IMR-90 (cell line): ENCODE data around the gene CEP78. TPM values are rescaled to one million over a fixed set of nuclear protein-coding genes. Genes with fewer than 3 reads are reported as not detected.

Source experiments
- ATAC-seq: fragments of 200-7000 bp; cut with Tn5 transposase; 2 replicates; pipeline ENCODE4 v1.9.1; 2020; ENCODE audit warnings: low read depth, mild to moderate bottlenecking, moderate library complexity
- BruUV-seq: library from RNA; stranded (reverse); fragments of 400-500 nt; replicated peaks from 2 replicates; lab custom pipeline; 2021; lab: Mats Ljungman, UMichigan
- CTCF ChIA-PET: fragments of 300-600 bp; formaldehyde crosslinking; extraction: SDS; loops from one replicate; lab custom pipeline; 2021; ENCODE audit warnings: antibody characterized with exemption; lab: Yijun Ruan, JAX
- POLR2A ChIA-PET: fragments of 300-600 bp; sonication (Branson Sonifier 250); formaldehyde crosslinking; loops from one replicate; lab custom pipeline; 2022; ENCODE audit warnings: antibody characterized with exemption; ENCODE audit not compliant: unreplicated experiment; lab: Charles Lee
- DNase-seq: peaks from one replicate; pipeline ENCODE4 v3.0.0; 2013
- H2AFZ ChIP-seq: replicated peaks from 2 replicates; pipeline ENCODE3; 2013; ENCODE audit warnings: low read length, mild to moderate bottlenecking; ENCODE audit not compliant: poor library complexity
- H2AK5ac ChIP-seq: 2 replicates; pipeline ENCODE4 v1.6.1; 2013; ENCODE audit warnings: low read depth, low read length, inconsistent platforms
- H2AK9ac ChIP-seq: replicated peaks from 2 replicates; pipeline ENCODE3; 2013; ENCODE audit warnings: mild to moderate bottlenecking, low read depth, low read length, moderate library complexity; ENCODE audit not compliant: poor library complexity
- H2BK120ac ChIP-seq: 2 replicates; pipeline ENCODE4 v1.6.1; 2013; ENCODE audit warnings: low read depth, low read length, inconsistent platforms
- H2BK15ac ChIP-seq: 3 replicates; pipeline ENCODE4 v1.6.1; 2013; ENCODE audit warnings: low read depth, low read length, inconsistent platforms
- H2BK20ac ChIP-seq: 2 replicates; pipeline ENCODE4 v1.6.1; 2013; ENCODE audit warnings: low read depth, mild to moderate bottlenecking, inconsistent platforms, low read length, moderate library complexity
- H2BK5ac ChIP-seq: 2 replicates; pipeline ENCODE4 v1.6.1; 2013; ENCODE audit warnings: mild to moderate bottlenecking, low read depth, low read length, inconsistent platforms; ENCODE audit not compliant: poor library complexity, severe bottlenecking
- H3K14ac ChIP-seq: replicated peaks from 2 replicates; pipeline ENCODE4 v1.6.1; 2013; ENCODE audit warnings: low read depth, low read length, inconsistent platforms
- H3K18ac ChIP-seq: 2 replicates; pipeline ENCODE4 v1.6.1; 2013; ENCODE audit warnings: low read depth, low read length, control low read depth
- H3K23ac ChIP-seq: 2 replicates; pipeline ENCODE4 v1.6.1; 2013; ENCODE audit warnings: low read depth, low read length, inconsistent platforms
- H3K27ac ChIP-seq: 2 replicates; pipeline ENCODE4 v1.5.1; 2013; ENCODE audit warnings: mild to moderate bottlenecking, control low read depth, low read length; ENCODE audit not compliant: insufficient read depth
- H3K27me3 ChIP-seq: 2 replicates; pipeline ENCODE4 v1.6.1; 2013; ENCODE audit warnings: low read length; ENCODE audit not compliant: control insufficient read depth, insufficient read depth
- H3K36me3 ChIP-seq: 2 replicates; pipeline ENCODE4 v1.6.1; 2013; ENCODE audit warnings: low read length, mixed read lengths; ENCODE audit not compliant: control insufficient read depth, insufficient read depth
- H3K4ac ChIP-seq: 2 replicates; pipeline ENCODE4 v1.6.1; 2013; ENCODE audit warnings: low read depth, low read length, inconsistent platforms
- H3K4me1 ChIP-seq: 2 replicates; pipeline ENCODE4 v1.6.1; 2013; ENCODE audit warnings: low read length, mixed read lengths; ENCODE audit not compliant: control insufficient read depth, insufficient read depth
- H3K4me2 ChIP-seq: 2 replicates; pipeline ENCODE4 v1.6.1; 2013; ENCODE audit warnings: low read depth, mild to moderate bottlenecking, control low read depth, low read length, moderate library complexity
- H3K4me3 ChIP-seq: 2 replicates; pipeline ENCODE4 v1.5.1; 2013; ENCODE audit warnings: low read depth, mild to moderate bottlenecking, control low read depth, low read length, moderate library complexity; ENCODE audit not compliant: insufficient read depth
- H3K56ac ChIP-seq: 2 replicates; pipeline ENCODE4 v1.6.1; 2013; ENCODE audit warnings: low read length, inconsistent platforms; ENCODE audit not compliant: insufficient read depth; ENCODE audit errors: extremely low read depth
- H3K79me1 ChIP-seq, 2 experiments: 2 replicates each; pipeline ENCODE4 v1.6.1; 2013; ENCODE audit warnings: low read length in 2 of 2, inconsistent platforms in 1 of 2, low read depth in 1 of 2
- H3K9ac ChIP-seq: 2 replicates; pipeline ENCODE4 v1.6.1; 2013; ENCODE audit warnings: low read depth, low read length, control low read depth
- H3K9me1 ChIP-seq: 2 replicates; pipeline ENCODE4 v1.6.1; 2013; ENCODE audit warnings: low read length, inconsistent platforms; ENCODE audit not compliant: insufficient read depth
- H3K9me3 ChIP-seq: 2 replicates; pipeline ENCODE4 v1.6.1; 2013; ENCODE audit warnings: low read length; ENCODE audit not compliant: control insufficient read depth, insufficient read depth
- H4K20me1 ChIP-seq: 2 replicates; pipeline ENCODE4 v1.6.1; 2013; ENCODE audit warnings: low read length, inconsistent platforms; ENCODE audit not compliant: insufficient read depth
- H4K5ac ChIP-seq: 2 replicates; pipeline ENCODE4 v1.6.1; 2013; ENCODE audit warnings: mild to moderate bottlenecking, low read depth, low read length, control low read depth
- H4K8ac ChIP-seq, 2 experiments: 2 replicates each; pipeline ENCODE4 v1.6.1; 2013; ENCODE audit warnings: low read depth in 2 of 2, low read length in 2 of 2, control low read depth in 1 of 2, inconsistent platforms in 1 of 2
- H4K91ac ChIP-seq: 2 replicates; pipeline ENCODE4 v1.6.1; 2013; ENCODE audit warnings: low read depth, low read length, inconsistent platforms; ENCODE audit not compliant: insufficient read depth
- BHLHE40 ChIP-seq: fragments of 150-350 bp; IDR thresholded peaks from 2 replicates; pipeline ENCODE4 v1.6.1; 2016; ENCODE audit warnings: mild to moderate bottlenecking, low read depth, low read length
- CEBPB ChIP-seq: IDR thresholded peaks from 2 replicates; pipeline ENCODE4 v1.6.1; 2012; ENCODE audit warnings: low read depth, low read length, improper control_type of control experiment
- CHD1 ChIP-seq: IDR thresholded peaks from 2 replicates; pipeline ENCODE4 v1.6.1; 2012; ENCODE audit warnings: low read depth, low read length, improper control_type of control experiment
- ELK1 ChIP-seq: fragments of 150-350 bp; IDR thresholded peaks from 2 replicates; pipeline ENCODE4 v1.6.1; 2016; ENCODE audit warnings: low read depth, mild to moderate bottlenecking, low read length, moderate library complexity, borderline replicate concordance
- FOS ChIP-seq: fragments of 150-350 bp; IDR thresholded peaks from 2 replicates; pipeline ENCODE4 v1.6.1; 2016; ENCODE audit warnings: low read depth, low read length
- MAFK ChIP-seq: IDR thresholded peaks from 2 replicates; pipeline ENCODE4 v1.6.1; 2012; ENCODE audit warnings: low read depth, low read length, improper control_type of control experiment
- MAZ ChIP-seq: IDR thresholded peaks from 2 replicates; pipeline ENCODE4 v1.6.1; 2012; ENCODE audit warnings: low read depth, mild to moderate bottlenecking, low read length, improper control_type of control experiment, moderate library complexity, borderline replicate concordance
- MXI1 ChIP-seq: IDR thresholded peaks from 2 replicates; pipeline ENCODE4 v1.6.1; 2012; ENCODE audit warnings: low read depth, mild to moderate bottlenecking, low read length, moderate library complexity, borderline replicate concordance
- NFE2L2 ChIP-seq: fragments of 150-350 bp; IDR thresholded peaks from 2 replicates; pipeline ENCODE4 v1.6.1; 2016; ENCODE audit warnings: low read depth, mild to moderate bottlenecking, low read length
- POLR2A ChIP-seq: IDR thresholded peaks from 2 replicates; pipeline ENCODE4 v1.6.1; 2012; ENCODE audit warnings: mild to moderate bottlenecking, low read depth, low read length
- RAD21 ChIP-seq: IDR thresholded peaks from 2 replicates; pipeline ENCODE4 v1.6.1; 2012; ENCODE audit warnings: low read length, improper control_type of control experiment
- RCOR1 ChIP-seq: IDR thresholded peaks from 2 replicates; pipeline ENCODE4 v1.6.1; 2012; ENCODE audit warnings: mild to moderate bottlenecking, low read length, improper control_type of control experiment; ENCODE audit not compliant: insufficient replicate concordance
- RFX5 ChIP-seq: IDR thresholded peaks from 2 replicates; pipeline ENCODE4 v1.8.0; 2012; ENCODE audit warnings: low read depth, mild to moderate bottlenecking, low read length, moderate library complexity
- SMC3 ChIP-seq: fragments of 150-350 bp; IDR thresholded peaks from 2 replicates; pipeline ENCODE4 v1.6.1; 2016; ENCODE audit warnings: low read depth, mild to moderate bottlenecking, antibody characterized with exemption, low read length, moderate library complexity
- USF2 ChIP-seq: fragments of 150-350 bp; IDR thresholded peaks from 2 replicates; pipeline ENCODE4 v1.6.1; 2017; ENCODE audit warnings: mild to moderate bottlenecking, antibody characterized with exemption, low read length, low read depth
- WGBS, 2 experiments: methylation state at CpG; one replicate each; pipeline versions ENCODE4 v1.1.5 to v1.1.7; 2013; ENCODE audit warnings: missing lambda C conversion rate in 2 of 2; ENCODE audit not compliant: insufficient read length in 1 of 2; ENCODE audit errors: extremely low coverage in 2 of 2; 5-methylcytosine and 5-hydroxymethylcytosine counted together
- dilution Hi-C: fragments of 300-500 bp; cut with HindIII; formaldehyde crosslinking; loops from one replicate; pipeline ENCODE4 v1.14.3; 2018; ENCODE audit warnings: low sequenced_read_pairs; ENCODE audit not compliant: unreplicated experiment
- in situ Hi-C: fragments of 300-500 bp; cut with MboI; formaldehyde crosslinking; loops from 3 replicates; pipeline ENCODE4 v1.14.3; 2019; ENCODE audit warnings: low sequenced_read_pairs, inconsistent platforms, mixed read lengths
- intact Hi-C: fragments of 100-400 bp; cut with micrococcal nuclease; formaldehyde crosslinking; loops from 2 replicates; pipeline ENCODE4 v1.10.0; 2022
- polyA plus RNA-seq, 3 experiments: library from polyadenylated mRNA; depleted of rRNA; stranded (reverse); fragments of >200 nt; gene quantifications; 2 replicates each; pipeline ENCODE4 v1.2.3, GENCODE V29; 2012; ENCODE audit warnings: low replicate concordance in 1 of 3
- total RNA-seq: library from RNA; depleted of rRNA; stranded (reverse); fragments of >200 nt; gene quantifications from 2 replicates; pipeline ENCODE4 v1.2.3, GENCODE V29; 2012
- TF ChIP-seq, protein P1 (sequence below): conservative IDR thresholded peaks from 2 replicates; pipeline ENCODE4 v1.5.1; 2012; ENCODE audit warnings: mild to moderate bottlenecking, low read depth, low read length, improper control_type of control experiment

The CEP78 gene
- total and polyA plus RNA-seq, 2 of the 4 experiments (the other 2 are of a cell fraction) = 9.2 to 18.3 TPM

- H3K36me3 ChIP-seq = no peaks in the 10 kb centered on the region
- no peak overlapping the region for H4K8ac ChIP-seq
- H3K4ac ChIP-seq = no peak overlapping the region
- dilution Hi-C loops (no loop called here), in situ Hi-C loops (no loop called here), intact Hi-C loops (no loop called here)
- no peak for TF ChIP-seq NFE2L2
- no peak for TF ChIP-seq CHD1
- no peak for TF ChIP-seq MAZ
- no peak for TF ChIP-seq MXI1
- TF ChIP-seq, protein P1, sequence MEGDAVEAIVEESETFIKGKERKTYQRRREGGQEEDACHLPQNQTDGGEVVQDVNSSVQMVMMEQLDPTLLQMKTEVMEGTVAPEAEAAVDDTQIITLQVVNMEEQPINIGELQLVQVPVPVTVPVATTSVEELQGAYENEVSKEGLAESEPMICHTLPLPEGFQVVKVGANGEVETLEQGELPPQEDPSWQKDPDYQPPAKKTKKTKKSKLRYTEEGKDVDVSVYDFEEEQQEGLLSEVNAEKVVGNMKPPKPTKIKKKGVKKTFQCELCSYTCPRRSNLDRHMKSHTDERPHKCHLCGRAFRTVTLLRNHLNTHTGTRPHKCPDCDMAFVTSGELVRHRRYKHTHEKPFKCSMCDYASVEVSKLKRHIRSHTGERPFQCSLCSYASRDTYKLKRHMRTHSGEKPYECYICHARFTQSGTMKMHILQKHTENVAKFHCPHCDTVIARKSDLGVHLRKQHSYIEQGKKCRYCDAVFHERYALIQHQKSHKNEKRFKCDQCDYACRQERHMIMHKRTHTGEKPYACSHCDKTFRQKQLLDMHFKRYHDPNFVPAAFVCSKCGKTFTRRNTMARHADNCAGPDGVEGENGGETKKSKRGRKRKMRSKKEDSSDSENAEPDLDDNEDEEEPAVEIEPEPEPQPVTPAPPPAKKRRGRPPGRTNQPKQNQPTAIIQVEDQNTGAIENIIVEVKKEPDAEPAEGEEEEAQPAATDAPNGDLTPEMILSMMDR = no peak
- no peak for TF ChIP-seq CEBPB
- TF ChIP-seq FOS = no peak
- no peak for TF ChIP-seq RCOR1
- TF ChIP-seq POLR2A = no peak
- TF ChIP-seq SMC3 = no peak
- no peak for TF ChIP-seq USF2
- TF ChIP-seq RFX5 = no peak
- TF ChIP-seq RAD21 = no peak
- TF ChIP-seq MAFK = no peak
- TF ChIP-seq BHLHE40 = no peak
- TF ChIP-seq ELK1 = no peak
- no peak overlapping the region for H4K5ac ChIP-seq
- H3K27me3 ChIP-seq = no peaks in the 10 kb centered on the region
- no peak overlapping the region for H3K56ac ChIP-seq
- ChIA-PET CTCF (interaction anchor here (0.6 kb wide), 1 partner anchor 242 kb away, joined by 3 read pairs; no protein-coding TSS in a partner anchor), POLR2A (no interaction called here)
- H2AK5ac ChIP-seq = no peak overlapping the region
- H3K27ac ChIP-seq = no peak overlapping the region
- no CpG with 5 or more reads among the region's 4 CpGs for WGBS, 2 experiments
- no peak overlapping the region for H3K14ac ChIP-seq
- ATAC-seq = no peak
- H3K18ac ChIP-seq = no peak overlapping the region
- H3K23ac ChIP-seq = no peak overlapping the region
- no peak overlapping the region for H2AK9ac ChIP-seq
- H3K79me1 ChIP-seq = no peaks in the 10 kb centered on the region
- no peak overlapping the region for H2BK120ac ChIP-seq
- no peaks in the 10 kb centered on the region for H3K4me1 ChIP-seq
- H4K20me1 ChIP-seq = no peaks in the 10 kb centered on the region
- no peak overlapping the region for H2BK5ac ChIP-seq
- H3K9ac ChIP-seq = no peak overlapping the region
- no peak overlapping the region for H2BK15ac ChIP-seq
- H2BK20ac ChIP-seq = no peak overlapping the region
- H3K4me2 ChIP-seq = no peak overlapping the region
- no peak overlapping the region for H4K91ac ChIP-seq
- no peak for DNase-seq
- H3K9me1 ChIP-seq = no peaks in the 10 kb centered on the region
- H3K4me3 ChIP-seq = no peak overlapping the region
- no peak overlapping the region for H2AFZ ChIP-seq
- no peaks in the 10 kb centered on the region for H3K9me3 ChIP-seq
- no TSS peak for BruUV-seq
These were observed 17.4 kb downstream of the CEP78 start for GRCh38 chr9:78253285-78253684.
